Measurements from ENCODE around the gene PTPRN2. TPM values are rescaled to one million over a fixed set of nuclear protein-coding genes. Genes with fewer than 3 reads are reported as not detected.

PTPRN2 gene
- polyA plus RNA-seq, 1 of the 3 experiments (the other 2 are of a cell fraction): 4.0 TPM

DNA sequence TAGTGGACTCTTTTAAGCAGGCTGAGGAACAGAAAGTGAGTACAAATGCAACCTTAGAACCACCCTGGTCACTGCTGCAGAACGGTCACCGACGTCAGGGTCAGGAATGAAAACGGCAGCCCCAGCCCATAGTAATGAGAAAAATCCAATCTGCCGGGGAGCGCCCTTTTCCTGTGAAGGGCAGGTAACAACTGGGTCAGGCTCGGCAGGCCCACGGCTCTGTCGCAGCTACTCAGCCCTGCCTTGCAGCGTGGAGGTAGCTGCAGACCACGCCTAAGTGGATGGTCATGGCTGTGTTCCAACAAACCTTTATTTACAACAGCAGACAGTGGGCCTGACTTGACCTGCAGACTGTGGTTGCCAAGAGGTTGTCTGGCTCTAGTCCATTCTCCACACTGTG is 687.6 kb downstream of the PTPRN2 start:
- TF ChIP-seq POLR2AphosphoS5 (IDR thresholded peaks at IDR 0.05; ENCODE audit: low read depth, low read length): no peak
- TF ChIP-seq FOSL2 (IDR thresholded peaks at IDR 0.05; ENCODE audit: borderline replicate concordance, low read depth): no peak
- TF ChIP-seq, protein P1, sequence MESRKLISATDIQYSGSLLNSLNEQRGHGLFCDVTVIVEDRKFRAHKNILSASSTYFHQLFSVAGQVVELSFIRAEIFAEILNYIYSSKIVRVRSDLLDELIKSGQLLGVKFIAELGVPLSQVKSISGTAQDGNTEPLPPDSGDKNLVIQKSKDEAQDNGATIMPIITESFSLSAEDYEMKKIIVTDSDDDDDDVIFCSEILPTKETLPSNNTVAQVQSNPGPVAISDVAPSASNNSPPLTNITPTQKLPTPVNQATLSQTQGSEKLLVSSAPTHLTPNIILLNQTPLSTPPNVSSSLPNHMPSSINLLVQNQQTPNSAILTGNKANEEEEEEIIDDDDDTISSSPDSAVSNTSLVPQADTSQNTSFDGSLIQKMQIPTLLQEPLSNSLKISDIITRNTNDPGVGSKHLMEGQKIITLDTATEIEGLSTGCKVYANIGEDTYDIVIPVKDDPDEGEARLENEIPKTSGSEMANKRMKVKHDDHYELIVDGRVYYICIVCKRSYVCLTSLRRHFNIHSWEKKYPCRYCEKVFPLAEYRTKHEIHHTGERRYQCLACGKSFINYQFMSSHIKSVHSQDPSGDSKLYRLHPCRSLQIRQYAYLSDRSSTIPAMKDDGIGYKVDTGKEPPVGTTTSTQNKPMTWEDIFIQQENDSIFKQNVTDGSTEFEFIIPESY (IDR thresholded peaks at IDR 0.05; ENCODE audit: borderline replicate concordance, low read depth): no peak
- no peak for TF ChIP-seq TAF1 (IDR thresholded peaks at IDR 0.05; ENCODE audit: borderline replicate concordance, low read depth, low read length)
- no peak for TF ChIP-seq FOXM1 (IDR thresholded peaks at IDR 0.05; ENCODE audit: low read depth)

DNA sequence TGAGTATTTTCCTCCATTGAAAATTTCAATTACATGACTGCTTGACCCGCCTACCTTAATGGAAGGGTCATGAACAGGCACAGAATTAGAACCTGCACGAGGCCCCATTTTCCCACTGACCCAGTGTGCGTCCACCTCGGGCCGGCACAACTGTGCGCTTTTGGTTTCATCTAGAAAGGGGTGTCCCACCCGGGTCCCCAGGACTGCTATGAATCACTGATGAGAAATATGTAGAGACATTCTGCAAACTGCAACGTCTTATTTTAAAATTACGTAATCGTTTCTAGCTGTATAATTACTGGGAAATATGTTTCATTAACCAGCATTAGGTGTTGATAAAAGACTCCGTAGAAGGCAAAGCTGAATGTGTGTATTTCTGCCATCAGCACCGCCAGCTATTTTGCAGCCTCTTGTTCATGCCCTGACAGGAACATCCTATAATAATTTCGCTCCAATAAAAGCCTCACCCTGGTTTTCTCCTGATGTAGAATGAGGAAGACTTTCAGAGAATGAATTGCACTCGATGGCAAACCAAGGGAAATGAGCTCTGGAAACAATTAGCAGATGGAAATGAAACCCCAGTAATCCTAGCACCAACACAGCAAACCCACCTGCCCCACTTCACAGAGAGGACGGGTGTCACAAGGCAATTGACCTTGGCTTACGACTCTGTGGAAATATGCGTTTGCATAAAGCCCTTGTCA is 688.7 kb downstream of the PTPRN2 start:
- no peaks in the 10 kb centered on the region for H3K79me2 ChIP-seq (ENCODE audit: insufficient read depth)
- POLR2A ChIA-PET: no interaction called here
- H3K4me1 ChIP-seq (ENCODE audit: control insufficient read depth in 1 of 2, insufficient read depth in 2 of 2, low read depth in 1 of 2, low read length in 1 of 2): peaks cover 0 to 19% of the 10 kb centered on the region in 2 experiments; a peak in 1 of 4 replicates
- H4K20me1 ChIP-seq (ENCODE audit: insufficient read depth): no peaks in the 10 kb centered on the region
- no peak overlapping the region for H2AFZ ChIP-seq (ENCODE audit: low read depth)
- peaks cover 5% of the 10 kb centered on the region; the same call in 1 of the 2 replicates for H3K9me3 ChIP-seq
- H3F3A ChIP-seq (replicated peaks; ENCODE audit: insufficient read depth): no peaks in the 10 kb centered on the region
- WGBS (ENCODE audit: low lambda C conversion rate): 47% methylated on average over 17 of the region's 17 CpGs
- no peaks in the 10 kb centered on the region for H3K36me3 ChIP-seq (replicated peaks in 1 of 2; ENCODE audit: control insufficient read depth in 1 of 2, insufficient read depth in 2 of 2, low read length in 1 of 2)
- H3K9ac ChIP-seq: no peak overlapping the region
- no peak overlapping the region for H3K4me2 ChIP-seq
- no peak overlapping the region for H3K27ac ChIP-seq (ENCODE audit: low read depth in 2 of 2, low read length in 1 of 2)
- H3K27me3 ChIP-seq (ENCODE audit: insufficient read depth): no peaks in the 10 kb centered on the region
- CTCF ChIA-PET: interaction anchor here (0.6 kb wide), 1 partner anchor 171 kb away, joined by 3 read pairs; no protein-coding TSS in a partner anchor
- 0 out of 4 replicates have a peak overlapping the region, but pooled peaks of 1 of the 2 experiments have one; percentile 12 for H3K4me3 ChIP-seq (ENCODE audit: low read depth in 2 of 2, low read length in 1 of 2)
- DNase-seq: no peak
- H3K9me2 ChIP-seq: no peaks in the 10 kb centered on the region
- TF ChIP-seq, protein P1 (IDR thresholded peaks at IDR 0.05; ENCODE audit: borderline replicate concordance, low read depth): no peak
- TF ChIP-seq JUND (IDR thresholded peaks at IDR 0.05): no peak
- TF ChIP-seq RCOR1 (IDR thresholded peaks at IDR 0.05; ENCODE audit: low read length): no peak
- TF ChIP-seq MEF2A (IDR thresholded peaks at IDR 0.05; ENCODE audit: borderline replicate concordance, low read depth): no peak
- no peak for TF ChIP-seq FOXM1 (IDR thresholded peaks at IDR 0.05; ENCODE audit: low read depth)
- no peak for TF ChIP-seq FOXJ3 (CRISPR knock-in tag; IDR thresholded peaks at IDR 0.05)
- TF ChIP-seq GATA2 (CRISPR knock-in tag; IDR thresholded peaks at IDR 0.05): no peak
- TF ChIP-seq NRF1 (IDR thresholded peaks at IDR 0.05; ENCODE audit: low read depth, low read length): no peak
- no peak for TF ChIP-seq NFIC (IDR thresholded peaks at IDR 0.05; ENCODE audit: borderline replicate concordance)
- TF ChIP-seq, protein P2, sequence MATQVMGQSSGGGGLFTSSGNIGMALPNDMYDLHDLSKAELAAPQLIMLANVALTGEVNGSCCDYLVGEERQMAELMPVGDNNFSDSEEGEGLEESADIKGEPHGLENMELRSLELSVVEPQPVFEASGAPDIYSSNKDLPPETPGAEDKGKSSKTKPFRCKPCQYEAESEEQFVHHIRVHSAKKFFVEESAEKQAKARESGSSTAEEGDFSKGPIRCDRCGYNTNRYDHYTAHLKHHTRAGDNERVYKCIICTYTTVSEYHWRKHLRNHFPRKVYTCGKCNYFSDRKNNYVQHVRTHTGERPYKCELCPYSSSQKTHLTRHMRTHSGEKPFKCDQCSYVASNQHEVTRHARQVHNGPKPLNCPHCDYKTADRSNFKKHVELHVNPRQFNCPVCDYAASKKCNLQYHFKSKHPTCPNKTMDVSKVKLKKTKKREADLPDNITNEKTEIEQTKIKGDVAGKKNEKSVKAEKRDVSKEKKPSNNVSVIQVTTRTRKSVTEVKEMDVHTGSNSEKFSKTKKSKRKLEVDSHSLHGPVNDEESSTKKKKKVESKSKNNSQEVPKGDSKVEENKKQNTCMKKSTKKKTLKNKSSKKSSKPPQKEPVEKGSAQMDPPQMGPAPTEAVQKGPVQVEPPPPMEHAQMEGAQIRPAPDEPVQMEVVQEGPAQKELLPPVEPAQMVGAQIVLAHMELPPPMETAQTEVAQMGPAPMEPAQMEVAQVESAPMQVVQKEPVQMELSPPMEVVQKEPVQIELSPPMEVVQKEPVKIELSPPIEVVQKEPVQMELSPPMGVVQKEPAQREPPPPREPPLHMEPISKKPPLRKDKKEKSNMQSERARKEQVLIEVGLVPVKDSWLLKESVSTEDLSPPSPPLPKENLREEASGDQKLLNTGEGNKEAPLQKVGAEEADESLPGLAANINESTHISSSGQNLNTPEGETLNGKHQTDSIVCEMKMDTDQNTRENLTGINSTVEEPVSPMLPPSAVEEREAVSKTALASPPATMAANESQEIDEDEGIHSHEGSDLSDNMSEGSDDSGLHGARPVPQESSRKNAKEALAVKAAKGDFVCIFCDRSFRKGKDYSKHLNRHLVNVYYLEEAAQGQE (IDR thresholded peaks at IDR 0.05; ENCODE audit: low read depth, low read length): no peak
- TF ChIP-seq SMC3 (IDR thresholded peaks at IDR 0.05; ENCODE audit: low read depth, low read length): no peak
- TF ChIP-seq, protein P3, sequence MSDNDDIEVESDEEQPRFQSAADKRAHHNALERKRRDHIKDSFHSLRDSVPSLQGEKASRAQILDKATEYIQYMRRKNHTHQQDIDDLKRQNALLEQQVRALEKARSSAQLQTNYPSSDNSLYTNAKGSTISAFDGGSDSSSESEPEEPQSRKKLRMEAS (IDR thresholded peaks at IDR 0.05; ENCODE audit: low read depth): no peak
- no peak for TF ChIP-seq POLR2AphosphoS5 (IDR thresholded peaks at IDR 0.05; ENCODE audit: low read depth, low read length)
- TF ChIP-seq YY1 (IDR thresholded peaks at IDR 0.05; ENCODE audit: low read depth): no peak
- no peak for TF ChIP-seq GABPA (IDR thresholded peaks at IDR 0.05; ENCODE audit: low read depth)
- no peak for TF ChIP-seq SIN3A (IDR thresholded peaks at IDR 0.05; ENCODE audit: borderline replicate concordance, low read depth, low read length)

More for the DNA sequence above, 687.6 kb downstream of the PTPRN2 start:
- no peak overlapping the region for H3K4me3 ChIP-seq (ENCODE audit: low read depth in 2 of 2, low read length in 1 of 2)
- H3K79me2 ChIP-seq (ENCODE audit: insufficient read depth): no peaks in the 10 kb centered on the region
- no peak overlapping the region for H3K4me2 ChIP-seq
- H3K27ac ChIP-seq (ENCODE audit: low read depth in 2 of 2, low read length in 1 of 2): no peak overlapping the region
- no peaks in the 10 kb centered on the region for H3K36me3 ChIP-seq (replicated peaks in 1 of 2; ENCODE audit: control insufficient read depth in 1 of 2, insufficient read depth in 2 of 2, low read length in 1 of 2)
- H3K9me2 ChIP-seq: no peaks in the 10 kb centered on the region
- no peaks in the 10 kb centered on the region for H4K20me1 ChIP-seq (ENCODE audit: insufficient read depth)
- H3K9ac ChIP-seq: no peak overlapping the region
- H3K9me3 ChIP-seq: peaks cover 5% of the 10 kb centered on the region; the same call in 1 of the 2 replicates
- H3K4me1 ChIP-seq (ENCODE audit: control insufficient read depth in 1 of 2, insufficient read depth in 2 of 2, low read depth in 1 of 2, low read length in 1 of 2): peaks cover 0 to 19% of the 10 kb centered on the region in 2 experiments; a peak in 1 of 4 replicates
- 59% methylated on average over 11 of the region's 11 CpGs for WGBS (ENCODE audit: low lambda C conversion rate)
- DNase-seq: no peak
- no peaks in the 10 kb centered on the region for H3K27me3 ChIP-seq (ENCODE audit: insufficient read depth)
- ChIA-PET POLR2A (no interaction called here), CTCF (interaction anchor here (1.3 to 2.2 kb wide), 2 partner anchors 25 to 468 kb away, joined by 3 to 4 read pairs; no protein-coding TSS in a partner anchor)
- no peaks in the 10 kb centered on the region for H3F3A ChIP-seq (replicated peaks; ENCODE audit: insufficient read depth)
- no peak overlapping the region for H2AFZ ChIP-seq (ENCODE audit: low read depth)
